Renal pelvis (tissue), 12 donors: Measurements from ENCODE around the gene FRY. TPM values are rescaled to one million over a fixed set of nuclear protein-coding genes. Genes with fewer than 3 reads are reported as not detected.
"Not testable (repeated sequence)": the region's sequence is repeated elsewhere in the genome, so short reads cannot be mapped to it uniquely, and the experiment has no call there.

ENCODE experiments used
- DNase-seq: peaks from one replicate; pipeline ENCODE4 v3.0.0-alpha.2; 2013
- long read RNA-seq, 16 experiments: transcript quantifications; one replicate each; lab custom pipeline, GENCODE V29; 2026
- polyA plus RNA-seq, 3 donors: library from polyadenylated mRNA; unstranded; fragments of 120-200 nt; gene quantifications; one replicate each; pipeline ENCODE4 v1.2.1, GENCODE V29; 2013; ENCODE audit not compliant: insufficient read length in 3 of 3

The FRY gene
- 10 to 100 TPM; 51.2 to 69.5 (median 64.7) TPM for polyA plus RNA-seq
- long read RNA-seq, donor 1, partial matches to known transcripts, result 19 of 19 reads
- long read RNA-seq, donor 1, other reads (novel, unspliced or antisense), result 0 of 19 reads
- long read RNA-seq, donor 2, result 0 reads
- long read RNA-seq, donor 3, partial matches to known transcripts, result 16 of 16 reads
- long read RNA-seq, donor 3, other reads (novel, unspliced or antisense), result 0 of 16 reads
- long read RNA-seq, donor 4, result 0 reads
- long read RNA-seq, donor 5, result 0 reads
- long read RNA-seq, donor 6, partial matches to known transcripts, result 0 of 1 reads
- long read RNA-seq, donor 6, other reads (novel, unspliced or antisense), result 0 of 1 reads
- long read RNA-seq, donor 7, result 0 reads
- long read RNA-seq, donor 8, partial matches to known transcripts, result 0 of 1 reads
- long read RNA-seq, donor 8, other reads (novel, unspliced or antisense), result 0 of 1 reads
- long read RNA-seq, donor 9, result 0 reads
- long read RNA-seq, donor 10, partial matches to known transcripts, result 22 of 22 reads
- long read RNA-seq, donor 10, other reads (novel, unspliced or antisense), result 0 of 22 reads
- long read RNA-seq, donor 11, partial matches to known transcripts, result 8 of 8 reads
- long read RNA-seq, donor 11, other reads (novel, unspliced or antisense), result 0 of 8 reads
- long read RNA-seq, donor 12, result 0 reads
- long read RNA-seq, donor 13, partial matches to known transcripts, result 0 of 2 reads
- long read RNA-seq, donor 13, other reads (novel, unspliced or antisense), result 0 of 2 reads
- long read RNA-seq, donor 14, result 0 reads
- long read RNA-seq, donor 15, partial matches to known transcripts, result 12 of 14 reads
- long read RNA-seq, donor 15, other reads (novel, unspliced or antisense), result 0 of 14 reads
- long read RNA-seq, donor 16, result 0 reads

DNA sequence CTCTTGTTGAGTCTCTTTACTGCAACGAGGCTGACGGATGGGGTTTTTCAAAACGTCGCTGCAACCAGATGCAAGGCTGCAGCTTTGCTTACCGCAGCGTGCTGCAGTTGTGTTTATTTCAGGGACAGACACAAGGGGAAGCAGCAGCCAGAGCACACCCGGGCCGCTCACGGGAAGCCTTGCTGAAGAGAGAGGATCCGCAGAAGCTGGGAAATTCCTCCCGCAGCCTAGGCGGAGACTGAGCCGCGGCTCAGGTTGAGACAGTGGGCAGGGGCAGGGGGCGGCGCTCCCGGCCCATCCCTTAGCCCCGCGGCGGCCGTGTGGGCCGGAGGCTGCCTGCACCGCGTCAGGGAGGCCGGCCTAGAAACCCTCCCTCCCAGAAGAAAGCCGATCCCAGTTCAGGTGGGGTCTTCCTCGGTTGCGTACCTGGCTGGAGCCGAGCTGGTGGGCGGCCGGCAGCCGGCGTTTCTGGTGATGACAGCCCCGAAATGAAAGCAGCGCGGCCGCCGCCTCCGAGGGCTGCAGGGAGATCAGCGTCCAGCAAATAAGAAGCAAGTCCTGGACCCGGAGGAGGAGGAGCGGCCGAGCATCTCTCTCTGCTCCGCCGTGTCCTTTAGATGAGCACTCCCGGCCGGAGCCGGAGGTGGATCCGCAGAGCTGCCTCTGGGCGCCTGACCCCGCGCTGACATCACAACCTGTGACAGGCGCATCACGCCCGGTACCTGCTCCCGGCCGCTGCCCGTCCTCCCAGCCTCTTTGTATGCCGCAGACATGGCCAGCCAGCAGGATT is at the start of gene FRY:
TSS of gene FRY (plus strand) at position 750 of the 790 bp plus-strand sequence. CDS start at position 772, 22 bp downstream.
- peak; percentile 70 for DNase-seq

DNA sequence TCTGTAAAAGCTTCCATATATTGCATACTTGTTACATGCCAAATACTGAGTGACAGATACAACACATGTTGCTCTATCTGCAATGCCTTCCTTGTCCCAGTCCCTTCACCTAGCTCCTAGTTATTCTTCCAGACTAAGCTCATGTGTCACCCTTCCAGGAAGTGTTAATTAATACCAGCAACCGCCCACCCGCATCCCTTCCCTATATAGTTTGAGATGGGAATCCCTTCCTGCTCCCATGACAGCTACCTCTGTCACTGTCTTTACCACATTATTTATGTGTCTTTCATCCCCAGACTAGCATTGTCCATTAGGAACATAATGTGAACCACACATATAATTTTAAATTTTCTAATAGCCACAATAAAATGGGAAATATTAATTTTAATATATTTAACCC is 49.5 kb upstream of the FRY start:
- DNase-seq, result no peak

DNA sequence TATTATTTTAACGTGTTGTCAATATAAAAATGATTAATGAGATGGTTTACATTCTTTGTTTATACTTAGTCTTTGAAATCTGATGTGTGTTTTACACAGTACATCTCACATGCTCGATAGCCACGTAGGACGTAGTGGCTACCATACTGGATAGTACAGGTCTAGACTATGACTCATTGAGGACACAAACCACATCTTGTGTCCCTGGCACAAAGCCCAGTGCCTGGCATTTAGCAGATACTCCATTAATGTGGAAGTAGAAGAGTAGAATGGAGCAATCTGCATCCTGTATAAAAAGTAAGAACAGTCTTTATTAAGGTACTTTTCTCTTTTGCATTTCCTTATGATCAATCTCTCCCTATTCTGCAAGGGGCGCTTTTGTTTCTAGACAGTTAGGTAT is 49.0 kb upstream of the FRY start:
- DNase-seq, result no peak

DNA sequence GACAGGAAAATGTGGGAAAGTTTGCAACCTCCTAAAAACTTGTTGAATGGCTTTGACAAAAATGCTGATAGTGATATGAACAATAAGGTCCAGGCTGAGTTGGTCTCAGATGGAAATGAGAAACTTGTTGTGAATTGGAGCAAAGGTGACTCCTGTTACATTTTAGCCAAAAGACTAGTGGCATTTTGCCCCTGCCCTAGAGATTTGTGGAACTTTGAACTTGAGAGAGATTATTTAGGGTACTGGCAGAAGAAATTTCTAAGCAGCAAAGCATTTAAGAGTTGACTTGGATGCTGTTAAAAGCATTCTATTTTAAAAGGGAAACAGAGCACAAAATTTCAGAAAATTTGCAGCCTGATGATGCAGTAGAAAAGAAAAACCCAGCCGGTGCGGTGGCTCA is 47.9 kb upstream of the FRY start:
- not testable (repeated sequence) for DNase-seq

DNA sequence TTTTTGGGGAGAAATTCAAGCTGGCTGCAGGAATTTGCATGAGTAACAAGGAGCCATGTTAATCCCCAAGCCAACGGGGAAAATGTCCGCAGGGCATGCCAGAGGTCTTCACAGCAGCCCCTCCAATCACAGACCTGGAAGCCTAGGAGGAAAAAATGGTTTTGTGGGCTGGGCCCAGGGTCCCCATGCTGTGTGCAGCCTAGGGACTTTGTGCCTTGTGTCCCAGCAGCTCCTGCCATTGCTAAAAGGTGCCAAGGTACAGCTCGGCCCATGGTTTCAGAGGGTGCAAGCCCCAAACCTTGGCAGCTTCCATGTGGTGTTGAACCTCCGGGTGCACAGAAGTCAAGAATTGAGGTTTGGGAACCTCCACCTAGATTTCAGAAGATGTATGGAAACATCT is 47.2 kb upstream of the FRY start:
- not testable (repeated sequence) for DNase-seq

DNA sequence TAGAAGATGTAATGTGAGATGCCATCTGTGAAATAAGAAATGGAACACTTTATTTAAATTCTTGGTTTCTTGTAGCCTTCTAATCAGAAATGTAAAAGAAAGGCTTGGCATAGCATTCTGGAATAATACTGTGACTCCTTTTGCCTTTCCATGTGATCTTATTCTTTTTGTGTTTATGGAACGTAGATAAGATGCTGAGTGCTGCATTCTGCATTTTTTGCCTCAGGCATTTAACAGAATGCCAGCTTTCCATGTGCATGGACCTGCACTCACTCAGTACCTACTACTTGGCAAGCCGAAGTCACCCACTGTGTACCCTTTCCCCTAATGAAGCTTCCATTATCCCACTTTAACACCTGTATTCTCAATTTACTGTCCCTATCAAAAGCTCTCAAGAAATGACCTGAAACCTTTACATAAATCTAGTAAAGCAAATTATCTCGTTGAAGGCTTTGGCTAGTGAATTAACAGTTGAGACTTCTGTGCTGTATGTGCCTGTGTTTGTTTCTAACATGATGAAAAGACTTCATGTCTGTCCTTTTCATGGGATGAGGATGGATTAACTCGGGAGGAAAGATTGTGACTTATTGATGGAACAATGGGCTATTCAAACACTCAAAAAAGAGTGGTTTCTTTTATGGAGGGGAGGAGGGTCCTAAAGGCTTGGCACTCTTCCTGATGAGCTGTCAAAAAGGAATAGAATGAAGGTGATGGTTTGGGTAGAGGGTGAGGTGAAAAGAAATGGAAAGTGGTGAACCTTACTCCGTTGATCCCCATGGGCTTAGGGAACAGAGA is 44.7 kb upstream of the FRY start:
- no peak for DNase-seq

DNA sequence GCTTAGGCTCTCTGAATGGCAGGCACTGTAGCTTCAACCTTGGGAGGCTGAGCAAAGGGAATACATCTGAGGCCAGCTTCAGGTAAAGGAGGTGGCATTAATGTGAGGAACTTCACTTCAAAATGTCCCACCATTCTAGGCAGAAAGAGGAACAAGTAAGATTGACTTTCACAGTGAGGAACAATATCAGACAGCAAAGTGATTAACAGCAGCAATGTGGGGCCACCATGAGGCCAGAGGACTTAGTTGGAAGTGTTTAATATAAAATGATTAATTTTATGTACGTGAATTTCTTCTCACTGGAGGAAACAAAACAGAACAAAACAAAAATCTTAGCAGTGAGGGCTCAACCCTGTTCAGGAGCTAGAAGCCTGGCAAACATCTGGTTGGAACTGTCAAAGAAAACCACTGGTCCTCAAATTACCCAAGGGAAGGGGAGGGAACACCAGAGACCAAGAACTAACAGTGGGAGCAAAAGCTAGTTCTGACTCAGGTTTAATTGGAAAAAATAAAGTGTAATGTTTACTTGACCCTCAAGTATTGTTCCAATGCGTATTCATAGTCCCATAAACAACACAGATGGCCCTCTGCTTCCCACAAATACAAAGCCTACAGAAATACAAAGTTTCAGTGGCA is 43.9 kb upstream of the FRY start:
- no peak for DNase-seq

DNA sequence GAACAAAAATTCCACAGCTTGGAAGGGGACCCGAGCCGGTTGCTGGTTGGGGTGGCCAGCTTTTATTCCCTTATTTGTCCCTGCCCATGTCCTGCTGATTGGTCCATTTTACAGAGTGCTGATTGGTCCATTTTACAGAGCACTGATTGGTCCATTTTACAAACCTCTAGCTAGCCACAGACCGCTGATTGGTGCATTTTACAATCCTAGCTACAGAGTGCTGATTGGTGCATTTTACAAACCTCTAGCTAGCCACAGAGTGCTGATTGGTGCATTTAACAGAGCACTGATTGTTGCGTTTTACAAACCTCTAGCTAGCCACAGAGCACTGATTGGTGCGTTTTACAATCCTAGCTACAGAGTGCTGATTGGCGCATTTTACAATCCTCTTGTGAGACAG is 37.2 kb upstream of the FRY start:
- not testable (repeated sequence) for DNase-seq

DNA sequence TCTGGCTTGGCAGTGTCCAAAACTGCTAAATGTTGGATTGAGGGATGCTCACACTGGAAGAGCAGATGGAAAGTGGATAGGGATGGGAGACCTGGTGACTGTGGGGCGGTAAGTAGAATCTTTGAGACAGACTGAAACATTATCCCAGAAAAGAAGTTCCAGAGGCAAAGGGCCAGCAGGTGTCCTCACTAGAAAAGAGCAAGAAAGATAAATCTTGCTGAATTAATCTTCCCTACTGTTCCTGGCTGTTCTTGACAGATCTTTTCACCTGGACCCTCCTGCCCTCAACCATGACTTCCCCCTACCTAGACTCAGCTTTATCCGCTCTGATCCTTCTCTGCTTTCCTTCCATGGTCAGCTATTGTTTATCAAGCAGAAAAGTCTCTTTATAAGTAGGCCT is 35.0 kb upstream of the FRY start:
- no peak for DNase-seq

DNA sequence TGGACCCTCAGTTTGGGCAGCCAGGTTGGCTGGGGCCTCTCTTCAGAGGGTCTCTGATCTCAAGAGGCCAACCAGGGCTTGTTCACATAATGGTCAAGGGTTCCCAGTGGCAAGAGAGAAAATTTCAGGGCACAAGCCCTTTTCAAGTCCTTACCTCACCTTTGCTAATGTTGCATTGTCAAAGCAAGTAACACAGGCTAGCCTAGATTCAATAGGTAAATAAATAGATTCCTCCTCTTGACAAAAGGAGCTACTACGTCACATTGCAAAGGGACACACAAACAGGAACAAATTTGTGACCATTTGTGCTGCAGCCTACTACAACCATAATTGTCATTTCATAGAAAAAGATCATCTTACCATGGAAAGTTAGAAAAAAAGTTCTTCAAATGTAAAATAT is 33.9 kb upstream of the FRY start:
- DNase-seq, result no peak

DNA sequence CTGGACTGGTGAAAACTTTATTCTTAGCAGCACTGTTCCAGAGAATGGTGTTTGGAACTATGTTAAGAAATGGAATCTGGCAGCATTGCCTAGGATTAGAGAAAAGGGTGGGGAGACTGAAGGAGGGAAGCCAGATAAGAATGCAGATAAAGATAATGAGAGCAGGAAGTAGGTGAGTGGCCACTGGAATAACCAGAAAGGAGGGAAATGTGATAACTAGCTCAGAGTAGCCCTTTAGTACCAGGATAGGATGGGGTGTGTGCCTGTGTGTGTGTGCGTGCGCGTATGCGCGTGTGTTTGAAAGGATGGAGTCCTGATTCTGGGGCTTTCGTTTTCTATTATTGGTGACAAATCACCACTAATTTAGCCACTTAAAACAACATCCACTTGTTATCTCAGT is 33.4 kb upstream of the FRY start:
- no peak for DNase-seq

DNA sequence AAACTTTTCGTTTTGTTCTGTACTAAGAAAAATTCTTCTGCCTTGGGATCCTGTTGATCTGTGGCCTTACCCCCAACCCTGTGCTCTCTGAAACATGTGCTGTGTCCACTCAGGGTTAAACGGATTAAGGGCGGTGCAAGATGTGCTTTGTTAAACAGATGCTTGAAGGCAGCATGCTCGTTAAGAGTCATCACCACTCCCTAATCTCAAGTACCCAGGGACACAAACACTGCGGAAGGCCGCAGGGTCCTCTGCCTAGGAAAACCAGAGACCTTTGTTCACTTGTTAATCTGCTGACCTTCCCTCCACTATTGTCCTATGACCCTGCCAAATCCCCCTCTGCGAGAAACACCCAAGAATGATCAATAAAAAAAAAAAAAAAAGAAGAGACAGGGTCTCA is 30.8 kb upstream of the FRY start:
- DNase-seq, result not testable (repeated sequence)

DNA sequence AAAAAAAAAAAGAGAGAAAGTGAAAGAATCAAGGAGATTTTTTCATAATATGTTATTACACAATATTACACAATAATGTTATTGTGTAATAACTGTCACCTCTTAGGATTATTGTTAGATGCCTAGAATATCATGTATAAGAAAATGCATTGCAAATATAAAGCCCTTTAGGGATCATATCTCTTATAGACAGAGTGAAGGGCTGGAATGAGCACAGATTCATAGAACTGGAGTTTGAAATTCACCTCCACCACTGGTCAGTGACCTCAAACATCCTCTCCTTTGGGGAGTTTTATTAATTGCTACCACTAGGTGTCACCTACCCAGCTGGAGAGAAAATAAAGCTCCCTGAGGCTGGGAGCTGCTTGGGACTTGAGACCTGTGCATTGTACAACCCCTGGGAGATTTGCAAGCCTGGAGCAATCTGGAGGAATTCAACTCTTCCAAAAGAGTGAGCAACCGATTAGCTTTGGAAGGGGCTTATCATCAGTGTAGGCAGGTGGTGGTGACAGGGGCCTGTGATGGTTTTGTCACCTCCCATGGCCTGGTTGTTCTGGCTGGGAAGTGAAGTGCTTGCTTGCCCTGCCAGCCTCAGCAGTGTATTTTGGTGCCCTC is 30.3 kb upstream of the FRY start:
- DNase-seq, result no peak

DNA sequence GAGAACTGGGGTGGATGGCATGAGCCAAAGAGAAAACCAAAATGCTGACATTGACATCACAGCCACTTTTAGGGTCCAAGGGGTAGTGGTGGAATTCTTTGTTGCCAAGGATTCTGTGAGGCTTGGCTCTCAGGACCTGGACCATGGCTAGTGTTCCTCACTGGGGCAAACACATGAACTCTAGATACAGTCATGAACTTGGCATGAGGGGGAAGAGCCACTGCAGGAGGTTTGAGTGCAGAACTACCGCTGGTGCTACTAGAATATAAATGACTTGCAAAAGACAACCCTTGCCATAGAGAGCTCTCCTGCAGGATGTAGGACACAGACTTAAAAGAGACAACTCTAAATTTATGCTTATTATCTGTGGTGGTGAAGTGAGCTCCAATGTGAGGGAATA is 29.8 kb upstream of the FRY start:
- no peak for DNase-seq

DNA sequence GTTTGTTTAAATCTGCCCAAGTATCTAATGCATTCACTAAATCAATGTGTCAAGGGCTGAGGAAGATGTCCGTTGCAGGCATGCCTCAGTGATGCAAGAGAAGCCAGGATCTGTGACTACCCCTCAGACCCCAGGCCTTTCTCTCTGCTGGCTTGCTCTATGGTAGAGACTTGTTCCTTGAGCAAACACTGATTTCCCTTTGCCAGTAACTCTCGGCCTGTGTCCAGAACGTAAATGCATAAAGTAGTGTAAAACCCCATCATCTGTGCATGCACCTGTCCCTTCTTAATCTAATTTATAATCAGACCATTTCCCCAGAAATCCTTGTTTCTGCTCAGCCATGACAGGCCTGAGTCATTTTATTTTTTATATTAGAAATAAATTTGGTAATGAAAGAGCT is 28.7 kb upstream of the FRY start:
- DNase-seq, result no peak

DNA sequence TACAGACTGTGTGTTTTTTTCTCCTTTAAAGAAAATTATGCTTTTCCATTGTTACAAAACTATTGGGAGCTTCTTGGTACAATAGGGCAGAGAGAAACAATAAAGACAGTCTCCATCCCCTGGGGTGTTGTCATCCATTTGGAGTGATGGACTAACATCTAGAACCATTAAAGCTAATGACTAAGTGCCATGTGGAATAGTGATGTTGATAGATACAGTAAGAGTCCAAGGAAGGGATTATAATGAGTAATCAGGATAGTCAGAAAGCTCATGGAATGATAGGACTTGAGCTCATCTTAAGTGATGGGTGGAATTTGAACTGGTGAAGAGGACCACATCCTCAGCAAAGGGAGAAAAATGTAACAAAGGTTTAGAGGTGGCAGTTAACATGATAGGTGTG is 24.1 kb upstream of the FRY start:
- no peak for DNase-seq

DNA sequence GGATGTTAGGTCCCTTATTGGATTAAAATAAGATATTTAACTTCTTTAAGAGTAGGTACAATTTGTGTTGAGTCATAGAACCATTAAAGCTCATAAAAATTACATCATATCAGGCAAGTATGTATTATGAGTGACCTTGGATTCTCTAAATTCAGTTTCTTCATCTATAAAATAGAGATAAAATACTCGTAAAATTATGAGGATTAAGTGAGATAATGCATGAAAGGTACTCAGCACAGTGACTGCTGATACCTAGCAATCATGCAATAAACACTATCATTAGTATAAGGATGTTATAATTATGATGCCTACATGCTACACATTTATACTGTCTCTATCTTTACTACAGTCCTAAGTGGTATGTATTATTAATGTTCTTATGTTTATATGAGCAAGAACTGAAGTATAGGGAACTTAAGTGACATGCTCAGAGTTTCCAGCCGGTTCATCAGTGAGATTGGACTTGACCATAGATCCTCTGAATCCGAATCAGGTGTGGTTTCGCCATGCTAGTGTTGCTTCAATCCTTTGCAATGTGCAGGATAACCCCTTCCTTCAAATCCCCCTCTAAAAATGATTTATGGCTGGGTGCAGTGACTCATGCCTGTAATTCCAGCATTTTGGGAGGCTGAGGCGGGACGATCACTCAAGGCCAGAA is 22.9 kb upstream of the FRY start:
- no peak for DNase-seq

DNA sequence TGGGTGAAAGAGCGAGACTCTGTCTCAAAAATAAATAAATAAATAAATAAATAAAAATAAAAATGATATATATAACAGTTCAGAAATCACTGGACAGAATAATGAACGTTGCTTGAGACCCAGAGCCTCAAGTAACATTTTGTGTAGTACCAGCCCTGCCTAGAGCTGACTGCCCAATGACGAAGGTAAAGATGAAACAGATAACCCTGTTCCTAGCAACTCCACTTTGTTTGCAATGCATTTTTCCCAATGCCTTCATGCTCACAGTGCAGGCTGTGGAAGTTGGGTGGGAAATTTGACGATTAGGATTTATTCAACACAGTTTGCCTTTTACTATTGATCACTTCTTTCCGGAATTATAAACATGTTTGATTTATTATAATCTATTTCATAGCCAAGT is 22.2 kb upstream of the FRY start:
- no peak for DNase-seq

DNA sequence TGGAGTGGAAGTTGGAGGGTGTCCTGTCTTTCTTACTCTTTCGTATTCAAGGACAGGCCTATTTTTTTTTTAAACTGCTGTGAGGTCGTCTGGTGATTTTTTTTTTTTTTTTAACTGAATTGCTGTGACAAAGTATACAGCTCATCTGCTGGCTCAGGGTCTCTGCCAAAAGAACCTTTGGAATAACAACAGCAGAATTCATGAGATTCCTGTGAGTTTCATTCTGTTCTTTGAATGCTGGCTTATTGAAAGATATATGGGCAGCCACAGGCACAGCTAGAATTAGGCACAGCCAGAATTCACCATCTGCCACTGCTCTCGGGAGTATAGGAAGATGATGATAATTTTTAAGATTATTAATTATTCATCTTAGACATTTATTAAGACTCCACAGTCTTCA is 21.4 kb upstream of the FRY start:
- DNase-seq, result no peak

DNA sequence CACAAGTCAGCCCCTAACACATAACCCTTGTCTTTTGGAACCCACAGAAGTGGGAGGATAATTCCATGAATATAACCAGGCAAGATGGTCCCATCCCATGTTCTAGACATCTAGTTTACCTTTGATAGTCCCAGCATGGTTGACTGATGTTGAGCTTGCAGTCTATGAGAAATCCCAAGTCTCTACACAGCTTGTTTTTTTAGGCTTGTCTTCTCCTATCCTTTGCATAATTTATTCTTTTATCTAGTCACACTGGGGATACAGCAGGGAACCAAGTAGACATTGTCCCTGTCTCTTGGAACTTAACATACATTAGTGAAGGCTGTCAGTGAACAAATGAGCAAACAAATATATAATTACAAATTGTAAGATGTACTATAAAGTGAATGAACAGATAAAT is 19.6 kb upstream of the FRY start:
- DNase-seq, result no peak
